Stomach (tissue), 9 donors: ENCODE results near the gene ACO2. TPM values are rescaled to one million over a fixed set of nuclear protein-coding genes. Genes with fewer than 3 reads are reported as not detected.

Source experiments
- DNase-seq, 2 donors: peaks; one replicate each; pipeline versions ENCODE4 v3.0.0 to v3.0.0-alpha.2; 2013 to 2019
- H3K27ac ChIP-seq, 5 donors: fragments of 200-600 bp in 4 of 5; sonication (generic) in 4 of 5; one replicate each; pipeline ENCODE4 v1.5.1; 2013 to 2019; ENCODE audit warnings: mild to moderate bottlenecking in 1 of 5, moderate library complexity in 1 of 5
- H3K27me3 ChIP-seq, 3 donors: fragments of 200-600 bp; sonication (generic); one replicate each; pipeline ENCODE4 v1.5.1; 2017 to 2019; ENCODE audit warnings: mixed run types in 1 of 3
- H3K36me3 ChIP-seq, 4 donors: fragments of 200-600 bp; sonication (generic); 1 replicate in 3 of 4; 2 replicates in 1 of 4; pipeline ENCODE4 v1.5.1; 2016 to 2019
- H3K4me1 ChIP-seq, 4 donors: fragments of 200-600 bp; sonication (generic); one replicate each; pipeline ENCODE4 v1.5.1; 2016 to 2019
- H3K4me3 ChIP-seq, 4 donors: fragments of 200-600 bp; sonication (generic) in 3 of 4; one replicate each; pipeline ENCODE4 v1.5.1; 2016 to 2019; ENCODE audit warnings: mild to moderate bottlenecking in 1 of 4
- H3K9me3 ChIP-seq, 4 donors: fragments of 200-600 bp; sonication (generic); one replicate each; pipeline ENCODE4 v1.5.1; 2016 to 2019
- CTCF ChIP-seq, 7 experiments: fragments of 450-650 bp in 4 of 7; fragments of 200-600 bp in 3 of 7; sonication (generic) in 3 of 7; IDR thresholded peaks; one replicate each; pipeline ENCODE4 v1.5.1; 2016 to 2019; ENCODE audit warnings: antibody characterized with exemption in 7 of 7, control low read depth in 2 of 7, mild to moderate bottlenecking in 1 of 7
- EP300 ChIP-seq: sonication (generic); formaldehyde crosslinking; IDR thresholded peaks from one replicate; pipeline ENCODE4 v1.6.1; 2017; ENCODE audit warnings: antibody characterized with exemption
- POLR2A ChIP-seq, 4 donors: fragments of 450-650 bp; IDR thresholded peaks; one replicate each; pipeline ENCODE4 v1.6.1; 2016; ENCODE audit warnings: antibody characterized with exemption in 4 of 4, control low read depth in 2 of 4, mild to moderate bottlenecking in 1 of 4, moderate library complexity in 1 of 4
- POLR2AphosphoS5 ChIP-seq, 3 donors: sonication (generic); formaldehyde crosslinking; IDR thresholded peaks; one replicate each; pipeline ENCODE4 v1.6.1; 2016; ENCODE audit warnings: antibody characterized with exemption in 3 of 3
- WGBS, 5 donors: extraction: QIAGEN DNeasy Blood & Tissue Kit in 3 of 5; methylation state at CpG; one replicate each; pipeline versions ENCODE4 v1.1.5 to v1.1.7; 2013 to 2018; 5-methylcytosine and 5-hydroxymethylcytosine counted together
- intact Hi-C: fragments of 100-400 bp; cut with DNase I; formaldehyde crosslinking; loops from one replicate; pipeline ENCODE4 v1.15.1; 2023; ENCODE audit warnings: low total_unique reads
- polyA plus RNA-seq, 3 donors: library from polyadenylated mRNA; stranded (reverse); fragments of 200-250 nt; gene quantifications; one replicate each; pipeline ENCODE4 v1.2.3, GENCODE V29; 2013
- total RNA-seq, 5 donors: library from RNA; depleted of rRNA; stranded (reverse); fragments of >200 nt; gene quantifications; one replicate each; pipeline versions ENCODE4 v1.1.0 to v1.2.3, GENCODE V29; 2014 to 2016
- donor health status: healthy with polysubstance abuse.
- donor health status: Bipolar disorder and iron deficiency.
- donor health status: healthy.

Gene ACO2
- total and polyA plus RNA-seq, 8 donors: 46.6 to 238 (median 90.1) TPM

GRCh38 chr22:41576877-41577276 lies 108.0 kb downstream of the ACO2 start:
- Histone ChIP-seq H3K36me3 (peaks cover 37 to 74% (median 73%) of the 10 kb centered on the region in 4 donors), H3K27ac (no peak overlapping the region), H3K9me3 (no peaks in the 10 kb centered on the region), H3K27me3 (no peaks in the 10 kb centered on the region), H3K4me3 (no peak overlapping the region), H3K4me1 (peaks cover 0 to 18% (median 7%) of the 10 kb centered on the region in 4 donors)
- WGBS, 5 donors: 57 to 70% (median 66%) methylated on average over 8 to 9 of the region's 9 CpGs
- TF ChIP-seq CTCF (IDR thresholded peaks at IDR 0.05) (peak in 5 of 7 experiments; percentile 20 to 80 (median 52)), POLR2A (IDR thresholded peaks at IDR 0.05) (no peak), EP300 (no peak), POLR2AphosphoS5 (IDR thresholded peaks at IDR 0.05) (peak in 1 of 3 donors; percentile 73)
- peak; percentile 60 to 77 for DNase-seq
- intact Hi-C loops: no loop called here

GRCh38 chr22:41578114-41578513 lies 109.2 kb downstream of the ACO2 start:
- TF ChIP-seq POLR2AphosphoS5 (IDR thresholded peaks at IDR 0.05) (no peak), CTCF (IDR thresholded peaks at IDR 0.05) (no peak), EP300 (no peak), POLR2A (IDR thresholded peaks at IDR 0.05) (no peak)
- H3K4me3 ChIP-seq: no peak overlapping the region
- DNase-seq: no peak
- intact Hi-C loops: no loop called here
- WGBS, 5 donors: 86 to 93% (median 89%) methylated on average over 8 of the region's 8 CpGs
- H3K27ac ChIP-seq: no peak overlapping the region
- no peaks in the 10 kb centered on the region for H3K9me3 ChIP-seq
- peaks cover 50 to 87% (median 85%) of the 10 kb centered on the region in 4 donors for H3K36me3 ChIP-seq
- peaks cover 0 to 18% (median 7%) of the 10 kb centered on the region in 4 donors for H3K4me1 ChIP-seq
- no peaks in the 10 kb centered on the region for H3K27me3 ChIP-seq

Other genes starting within 250 kb of the ACO2 start
- 10 to 100 TPM in 1 of 5 donors, 1 to 10 TPM in 4; 1.4 to 15.6 (median 5.8) TPM for gene CHADL, start 228.2 kb upstream of the ACO2 start, total RNA-seq
- 1 to 10 TPM; 2.0 to 5.4 (median 5.4) TPM for gene CHADL, start 228.2 kb upstream of the ACO2 start, polyA plus RNA-seq
- 100 to 1,000 TPM in 2 of 5 donors, 10 to 100 TPM in 3; 18.9 to 127 (median 61.7) TPM for gene RANGAP1, start 182.9 kb upstream of the ACO2 start, total RNA-seq
- gene RANGAP1, start 182.9 kb upstream of the ACO2 start, polyA plus RNA-seq: 10 to 100 TPM; 29.5 to 40.0 (median 37.0) TPM
- gene ZC3H7B, start 167.6 kb upstream of the ACO2 start, total RNA-seq: 10 to 100 TPM in 4 of 5 donors, 1 to 10 TPM in 1; 4.7 to 40.1 (median 29.7) TPM
- 10 to 100 TPM; 13.5 to 29.0 (median 20.5) TPM for gene ZC3H7B, start 167.6 kb upstream of the ACO2 start, polyA plus RNA-seq
- 10 to 100 TPM in 3 of 5 donors, 1 to 10 TPM in 2; 7.0 to 29.1 (median 19.3) TPM for gene TEF, start 87.2 kb upstream of the ACO2 start, total RNA-seq
- 10 to 100 TPM in 1 of 3 donors, 1 to 10 TPM in 2; 6.7 to 12.2 (median 8.2) TPM for gene TEF, start 87.2 kb upstream of the ACO2 start, polyA plus RNA-seq
- gene TOB2, start 22.3 kb upstream of the ACO2 start, total RNA-seq: 10 to 100 TPM; 19.8 to 42.4 (median 31.5) TPM
- 10 to 100 TPM; 11.0 to 17.1 (median 13.0) TPM for gene TOB2, start 22.3 kb upstream of the ACO2 start, polyA plus RNA-seq
- gene PHF5A, start 425 bp upstream of the ACO2 start, total RNA-seq: 10 to 100 TPM in 4 of 5 donors, under 1 TPM in 1; 0.58 to 54.5 (median 28.8) TPM
- 10 to 100 TPM; 42.8 to 51.9 (median 48.0) TPM for gene PHF5A, start 425 bp upstream of the ACO2 start, polyA plus RNA-seq
- 10 to 100 TPM in 2 of 5 donors, 1 to 10 TPM in 3; 2.6 to 13.4 (median 7.1) TPM for gene POLR3H, start 75.4 kb downstream of the ACO2 start, total RNA-seq
- 10 to 100 TPM; 16.6 to 21.7 (median 16.7) TPM for gene POLR3H, start 75.4 kb downstream of the ACO2 start, polyA plus RNA-seq
- gene CSDC2, start 91.9 kb downstream of the ACO2 start, total RNA-seq: 1 to 10 TPM in 3 of 5 donors, under 1 TPM in 1, not detected in 1; 0.89 to 6.5 (median 1.4) TPM
- gene CSDC2, start 91.9 kb downstream of the ACO2 start, polyA plus RNA-seq: 1 to 10 TPM; 1.8 to 5.5 (median 2.8) TPM
- gene PMM1, start 120.7 kb downstream of the ACO2 start, total RNA-seq: 100 to 1,000 TPM in 1 of 5 donors, 10 to 100 TPM in 4; 15.2 to 131 (median 41.9) TPM
- gene PMM1, start 120.7 kb downstream of the ACO2 start, polyA plus RNA-seq: 100 to 1,000 TPM in 2 of 3 donors, 10 to 100 TPM in 1; 54.6 to 126 (median 102) TPM
- gene DESI1, start 151.9 kb downstream of the ACO2 start, total RNA-seq: 10 to 100 TPM; 10.4 to 39.7 (median 15.4) TPM
- 10 to 100 TPM; 11.9 to 17.4 (median 16.2) TPM for gene DESI1, start 151.9 kb downstream of the ACO2 start, polyA plus RNA-seq
- 100 to 1,000 TPM in 4 of 5 donors, 10 to 100 TPM in 1; 40.3 to 315 (median 162) TPM for gene XRCC6, start 152.2 kb downstream of the ACO2 start, total RNA-seq
- gene XRCC6, start 152.2 kb downstream of the ACO2 start, polyA plus RNA-seq: 100 to 1,000 TPM; 117 to 137 (median 129) TPM
- gene SNU13, start 219.8 kb downstream of the ACO2 start, total RNA-seq: 100 to 1,000 TPM in 1 of 5 donors, 10 to 100 TPM in 4; 12.2 to 151 (median 60.7) TPM
- gene SNU13, start 219.8 kb downstream of the ACO2 start, polyA plus RNA-seq: 100 to 1,000 TPM; 131 to 154 (median 152) TPM
- 10 to 100 TPM in 1 of 5 donors, 1 to 10 TPM in 2, not detected in 2; 1.7 to 15.2 (median 5.4) TPM for gene MEI1, start 230.4 kb downstream of the ACO2 start, total RNA-seq
- gene MEI1, start 230.4 kb downstream of the ACO2 start, polyA plus RNA-seq: 1 to 10 TPM; 1.6 to 3.7 (median 3.1) TPM